A549 treated with CORT108297 at 1 μM for 4 hours (cell line): ENCODE results near the gene RNU5D-1. TPM values are rescaled to one million over a fixed set of nuclear protein-coding genes. Genes with fewer than 3 reads are reported as not detected.

ENCODE experiments used
- total RNA-seq: library from RNA; stranded (reverse); fragments of 200-300 nt; extraction: Qiagen RNA extraction; gene quantifications from 5 replicates; pipeline ENCODE4 v1.2.3, GENCODE V29; 2022

Gene RNU5D-1
- not detected in 5 replicates for total RNA-seq

GRCh38 chr1:44730741-44731512 lies at the start of gene RNU5D-1:
TSS of gene RNU5D-1 (minus strand) at chr1:44731170.

DNA sequence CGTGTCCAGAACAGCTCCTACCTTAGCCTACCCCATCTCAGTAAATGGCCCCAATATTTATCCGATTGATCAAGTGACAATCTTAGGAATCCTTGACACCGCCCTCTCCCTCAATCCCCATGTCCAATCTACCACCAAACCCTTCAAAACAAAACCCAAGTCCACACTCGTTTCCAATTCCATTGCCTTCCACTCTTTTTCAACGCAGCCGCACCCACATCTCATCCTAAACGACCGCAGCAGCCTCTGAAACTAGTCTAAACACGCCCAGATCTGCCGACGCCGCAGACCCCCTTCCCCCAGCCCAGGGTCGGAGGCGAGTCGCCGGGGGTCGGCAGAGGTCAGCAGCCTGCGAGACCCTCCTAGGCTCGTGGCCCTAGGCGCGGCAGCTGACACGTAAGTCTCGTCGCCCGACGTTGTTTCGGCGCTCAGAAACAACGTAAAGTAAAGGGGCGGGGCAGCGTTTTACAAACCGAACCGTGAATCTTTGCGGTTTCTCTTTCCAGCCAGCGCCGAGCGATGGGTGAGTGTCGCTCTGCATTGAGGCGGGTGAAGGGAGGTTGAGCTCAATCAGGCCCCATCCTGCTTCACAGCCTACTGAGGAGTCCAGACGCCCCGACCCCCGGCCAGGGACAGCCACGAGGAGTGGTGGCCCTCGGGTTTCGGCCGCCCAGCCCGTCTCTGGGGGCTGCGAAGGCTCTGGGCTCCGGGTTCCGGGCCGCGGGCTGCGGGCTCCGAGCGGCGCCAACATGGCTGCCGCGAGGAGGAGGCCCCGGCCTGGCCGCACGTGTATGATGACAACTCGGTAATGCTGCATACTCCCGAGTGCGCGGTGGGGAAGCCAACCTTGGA lies 44.3 kb upstream of the RNU5D-1 start, which contains the start of gene RPS8:
Gene RPS8, plus strand, starts transcription at position 463 of the 852 bp plus-strand sequence. Its CDS starts 57 bp downstream, at position 520.

DNA sequence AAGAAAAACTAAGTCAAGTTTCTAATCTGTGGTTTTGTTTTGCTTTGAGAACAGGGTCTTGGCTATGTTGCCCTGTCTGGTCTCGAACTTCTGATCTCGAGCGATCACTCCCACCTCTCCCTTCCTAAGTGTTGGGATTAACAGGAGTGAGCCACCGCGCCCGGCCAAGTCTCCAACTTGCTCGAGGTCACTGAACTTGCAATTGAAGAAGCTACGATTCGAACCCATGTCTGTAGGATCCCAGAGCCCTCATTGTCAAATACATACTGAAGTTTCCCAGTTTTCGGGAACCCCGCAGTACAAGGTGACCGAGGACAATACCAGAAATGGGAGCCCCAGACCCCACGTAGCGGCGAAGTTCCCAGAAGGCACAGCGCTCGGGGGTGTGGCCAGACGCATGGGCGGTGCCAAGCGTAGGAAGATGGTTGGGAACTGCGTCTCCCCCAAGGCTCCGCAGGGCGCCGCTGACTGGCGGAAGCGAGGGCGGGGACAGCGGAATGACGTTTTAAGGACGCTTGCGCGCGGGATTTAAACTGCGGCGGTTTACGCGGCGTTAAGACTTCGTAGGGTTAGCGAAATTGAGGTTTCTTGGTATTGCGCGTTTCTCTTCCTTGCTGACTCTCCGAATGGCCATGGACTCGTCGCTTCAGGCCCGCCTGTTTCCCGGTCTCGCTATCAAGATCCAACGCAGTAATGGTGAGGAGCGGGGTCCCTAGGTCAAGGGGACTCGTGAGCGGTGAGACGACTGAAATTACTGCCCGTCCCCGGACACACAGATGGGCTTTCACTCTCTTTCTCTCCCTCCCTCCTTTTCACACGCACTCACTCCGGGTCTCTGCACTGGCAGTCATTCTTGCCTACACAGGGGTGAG lies 8.6 kb upstream of the RNU5D-1 start, which contains the start of gene KIF2C:
Gene KIF2C, plus strand, starts transcription at position 531 of the 872 bp plus-strand sequence. Its CDS starts 96 bp downstream, at position 627.

Other genes with a start within 250 kb of the RNU5D-1 start
- gene TMEM53, start 56.7 kb downstream of the RNU5D-1 start, total RNA-seq, result 6.5 to 11.2 TPM (median 9.1 TPM) in 5 replicates
- 0.55 to 0.93 TPM (median 0.78 TPM) in 5 replicates for gene ARMH1, start 56.5 kb downstream of the RNU5D-1 start, total RNA-seq
- gene KIF2C, start 8.7 kb upstream of the RNU5D-1 start, total RNA-seq, result 36.6 to 45.4 TPM (median 41.6 TPM) in 5 replicates
- gene RPS8, start 44.4 kb upstream of the RNU5D-1 start, total RNA-seq, result 1,548 to 1,728 TPM (median 1,695 TPM) in 5 replicates
- gene BEST4, start 57.0 kb upstream of the RNU5D-1 start, total RNA-seq, result 0.20 to 0.62 TPM (median 0.33 TPM) in 5 replicates
- gene PLK3, start 69.2 kb upstream of the RNU5D-1 start, total RNA-seq, result 12.5 to 20.4 TPM (median 17.9 TPM) in 5 replicates
- 0.32 to 0.80 TPM (median 0.53 TPM) in 4 of 5 replicates, not detected in the other for gene DYNLT4, start 76.2 kb upstream of the RNU5D-1 start, total RNA-seq
- 2.1 to 3.5 TPM (median 2.9 TPM) in 5 replicates for gene BTBD19, start 77.4 kb upstream of the RNU5D-1 start, total RNA-seq
- 0.14 to 0.35 TPM (median 0.29 TPM) in 5 replicates for gene PTCH2, start 112.1 kb upstream of the RNU5D-1 start, total RNA-seq